ENCODE data around the gene KDM7A.
A peak's percentile ranks its signal among the peaks of the same experiment; 100 is the strongest.

KDM7A gene

GRCh38 chr7:140051820-140052219 lies 125.0 kb downstream of the KDM7A start:
- DNase-seq = no peak

GRCh38 chr7:140050100-140050499 lies 126.7 kb downstream of the KDM7A start:
- no peak for DNase-seq

DNA sequence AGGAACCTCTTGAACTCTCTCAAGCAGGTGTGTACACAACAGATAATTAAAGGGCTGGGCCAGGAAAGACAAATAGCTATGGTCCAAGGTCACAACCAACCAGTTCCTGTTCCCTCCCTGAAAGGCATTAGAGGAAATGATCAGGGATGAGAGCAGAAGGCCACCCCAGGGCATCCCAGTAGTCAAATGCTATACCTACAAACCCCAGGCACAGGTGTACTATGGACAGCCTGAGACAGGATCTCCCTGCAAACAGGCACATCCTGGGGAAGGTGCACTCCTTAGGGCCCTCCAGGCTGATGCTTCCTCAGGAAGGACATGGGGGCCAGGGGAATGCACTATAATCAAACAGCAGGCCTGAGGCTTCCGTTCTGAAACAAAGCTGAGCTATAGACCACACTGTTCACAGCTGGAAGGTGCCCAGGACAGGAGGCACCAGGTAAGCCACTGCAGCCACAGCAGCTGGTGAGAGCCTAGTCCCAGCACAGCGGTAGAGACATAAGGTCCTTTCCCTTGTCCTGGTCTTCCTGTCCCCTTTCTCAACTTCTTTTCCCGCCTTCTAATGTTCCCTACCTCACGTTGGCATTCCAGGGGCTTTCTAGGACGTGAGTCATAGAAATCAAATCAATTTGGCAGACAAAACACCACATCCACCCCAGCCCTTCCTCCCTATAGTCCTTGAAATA lies 127.3 kb downstream of the KDM7A start:
- no peak for DNase-seq

- no peak for DNase-seq
These were observed 127.8 kb downstream of the KDM7A start for GRCh38 chr7:140048989-140049338.

GRCh38 chr7:140048138-140048537 lies 128.6 kb downstream of the KDM7A start:
- DNase-seq = no peak

- DNase-seq = no peak
These were observed 129.6 kb downstream of the KDM7A start for GRCh38 chr7:140047197-140047596.

DNA sequence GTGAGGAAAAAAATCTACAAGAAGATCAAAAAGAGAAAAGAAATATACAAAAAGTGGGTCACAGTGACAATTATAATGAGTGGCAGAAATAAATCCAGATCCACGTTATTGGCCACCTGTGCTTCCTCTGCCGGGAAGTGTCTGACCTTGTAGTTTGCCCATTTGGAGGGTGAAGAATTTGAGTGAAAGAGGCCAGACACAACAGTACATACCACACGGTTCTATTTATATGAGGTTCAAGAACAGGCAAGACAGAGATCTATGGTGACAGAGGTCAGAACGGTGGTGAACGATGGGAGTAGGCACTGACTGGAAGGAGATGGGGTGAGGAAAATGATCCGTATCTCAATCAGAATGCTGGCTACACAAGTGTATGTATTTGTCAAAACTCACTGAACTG lies 131.1 kb downstream of the KDM7A start:
- DNase-seq = no peak

GRCh38 chr7:140044251-140044650 lies 132.5 kb downstream of the KDM7A start:
- DNase-seq = no peak

DNA sequence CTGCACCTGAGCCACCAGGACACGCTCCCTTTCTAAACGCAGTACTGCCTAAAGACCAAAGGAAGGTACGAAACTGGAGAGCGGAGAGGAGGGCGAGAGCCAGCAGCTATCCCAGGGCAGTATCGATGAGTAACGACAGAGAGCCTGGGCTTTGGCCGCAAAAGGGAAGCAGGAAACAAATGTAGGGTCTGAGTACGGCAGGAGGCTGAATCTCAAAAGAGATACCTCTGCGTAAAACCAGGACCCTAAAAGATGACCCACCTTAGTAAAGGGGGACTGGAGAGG lies 134.5 kb downstream of the KDM7A start:
- no peak for DNase-seq

DNA sequence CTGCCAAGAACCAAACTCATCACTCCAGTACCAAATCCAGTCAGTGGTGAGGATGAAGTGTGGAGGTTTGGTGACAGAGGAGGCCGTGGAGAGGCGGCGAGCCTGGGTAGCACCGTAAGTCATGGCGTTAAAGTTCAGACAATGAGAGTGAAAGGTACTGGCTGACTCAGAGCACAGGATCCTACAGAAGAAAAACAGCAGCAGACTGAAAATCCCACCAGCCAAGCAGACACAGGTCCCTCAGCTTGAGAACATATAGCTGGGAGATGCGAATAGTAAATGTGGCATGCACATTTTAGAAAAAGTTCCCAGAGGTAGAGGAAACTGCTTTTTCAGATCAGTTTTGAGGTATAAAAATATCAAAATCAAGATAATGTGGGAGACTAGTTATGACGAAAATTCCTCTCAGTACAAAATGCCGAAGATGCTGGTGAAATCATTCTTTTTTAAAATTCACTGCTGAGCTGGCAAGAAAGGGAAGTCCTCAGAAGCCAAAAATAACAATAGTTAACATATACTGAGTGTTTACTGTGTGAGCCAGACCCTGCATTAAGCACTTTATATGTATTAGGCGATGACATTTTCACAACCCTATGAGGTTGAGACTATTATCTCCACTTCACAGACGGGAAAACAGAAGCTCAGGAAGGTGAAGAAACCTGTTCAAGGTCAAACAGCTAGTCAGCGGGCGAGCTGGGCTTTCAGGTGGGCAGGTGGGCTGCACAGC lies 135.0 kb downstream of the KDM7A start:
- no peak for DNase-seq

DNA sequence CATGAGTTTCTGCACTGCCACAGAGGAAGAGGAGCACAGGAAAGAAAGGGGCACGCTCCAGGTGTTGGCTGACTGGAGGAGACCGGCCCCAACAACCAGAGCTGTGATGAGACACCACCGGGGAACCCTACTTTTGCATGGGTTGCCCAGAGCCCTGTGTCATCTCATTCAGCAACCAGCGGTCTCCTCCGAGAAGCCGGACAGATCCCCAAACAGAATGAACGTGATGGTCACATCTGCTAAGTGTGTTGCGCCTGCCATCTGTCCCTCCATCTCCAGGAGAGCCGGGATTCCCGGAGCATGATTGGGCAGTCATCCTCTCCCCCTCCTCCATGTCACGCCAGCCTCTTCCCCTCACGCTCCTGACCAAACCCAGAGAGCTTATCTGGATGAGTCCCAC lies 136.9 kb downstream of the KDM7A start:
- DNase-seq = no peak

- DNase-seq = no peak
These were observed 137.7 kb downstream of the KDM7A start for GRCh38 chr7:140039066-140039465.

DNA sequence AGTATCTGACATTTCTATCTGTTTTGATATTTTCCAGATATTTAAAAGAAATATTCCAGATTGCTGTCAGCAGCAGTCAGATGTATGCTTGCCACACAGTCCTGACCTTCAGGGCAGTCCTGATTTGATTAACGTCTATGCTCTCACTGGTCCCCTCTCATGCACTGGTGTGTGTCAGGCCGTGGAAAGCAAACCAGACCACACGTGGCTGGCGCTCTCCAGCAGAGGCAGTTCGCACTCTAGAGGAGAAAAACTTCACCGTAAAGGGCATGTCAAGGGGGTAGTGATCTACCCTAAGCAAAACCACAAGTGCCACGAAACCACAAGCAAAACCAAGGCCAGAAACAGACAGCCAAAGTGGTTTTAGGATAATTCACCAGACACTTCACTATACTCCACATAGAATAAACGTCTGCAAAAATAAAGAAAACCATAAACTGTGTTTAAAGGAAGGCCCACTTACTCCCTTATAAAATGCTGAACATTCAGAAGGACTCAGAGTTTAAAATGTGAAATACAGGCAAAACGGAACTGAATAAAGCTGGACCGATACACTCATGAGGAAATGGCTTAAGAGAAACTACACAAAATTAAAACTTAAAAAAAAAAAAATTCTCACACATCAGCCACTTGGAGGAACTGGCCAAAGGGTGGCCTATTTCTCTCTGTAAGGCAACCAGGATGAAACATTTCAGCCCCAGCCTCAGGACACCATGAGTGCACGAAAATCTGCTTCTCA lies 140.4 kb downstream of the KDM7A start:
- DNase-seq = peak in 1 of 2 donors; percentile 28

DNA sequence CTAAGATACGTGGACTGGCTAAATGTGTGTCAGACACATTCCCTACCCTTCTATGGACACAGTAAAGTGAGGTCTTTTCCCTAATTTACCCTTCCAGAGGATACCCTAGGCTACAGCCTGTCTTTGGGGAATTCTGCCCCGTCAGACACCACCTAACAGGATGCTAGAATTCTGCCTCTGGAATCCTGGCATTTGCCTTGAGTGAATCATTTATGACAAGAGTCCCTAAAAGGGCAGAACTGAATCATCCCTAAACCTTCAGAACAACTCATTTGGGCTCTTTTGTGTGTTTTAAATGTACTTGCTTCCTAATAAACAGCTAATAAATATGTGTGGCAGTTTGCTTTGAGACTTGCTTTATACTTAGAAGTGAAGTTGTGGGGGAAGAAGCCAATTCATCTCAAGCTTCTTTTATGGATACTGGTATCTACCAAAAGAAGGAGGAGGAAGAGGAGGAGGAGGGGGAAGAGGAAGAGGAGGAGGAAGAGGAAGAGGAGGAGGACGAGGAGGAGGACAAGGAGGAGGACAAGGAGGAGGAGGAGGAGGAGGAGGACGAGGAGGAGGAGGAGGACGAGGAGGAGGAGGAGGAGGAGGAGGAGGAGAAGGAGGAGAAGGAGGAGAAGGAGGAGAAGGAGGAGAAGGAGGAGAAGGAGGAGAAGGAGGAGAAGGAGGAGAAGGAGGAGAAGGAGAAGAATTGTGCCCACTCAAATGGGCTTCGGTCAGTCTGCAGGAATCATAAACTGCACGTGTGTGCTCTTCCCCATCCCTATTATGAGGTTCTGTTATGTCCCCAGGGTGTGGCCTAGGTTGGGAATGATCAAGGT lies 141.2 kb downstream of the KDM7A start:
- DNase-seq = no peak
